Measurements from ENCODE around the gene MADD. TPM values are rescaled to one million over a fixed set of nuclear protein-coding genes. Genes with fewer than 3 reads are reported as not detected.
A peak's percentile ranks its signal among the peaks of the same experiment; 100 is the strongest.

Gene MADD
- total RNA-seq, 1 experiment from 2014 or later: 26.4 TPM

DNA sequence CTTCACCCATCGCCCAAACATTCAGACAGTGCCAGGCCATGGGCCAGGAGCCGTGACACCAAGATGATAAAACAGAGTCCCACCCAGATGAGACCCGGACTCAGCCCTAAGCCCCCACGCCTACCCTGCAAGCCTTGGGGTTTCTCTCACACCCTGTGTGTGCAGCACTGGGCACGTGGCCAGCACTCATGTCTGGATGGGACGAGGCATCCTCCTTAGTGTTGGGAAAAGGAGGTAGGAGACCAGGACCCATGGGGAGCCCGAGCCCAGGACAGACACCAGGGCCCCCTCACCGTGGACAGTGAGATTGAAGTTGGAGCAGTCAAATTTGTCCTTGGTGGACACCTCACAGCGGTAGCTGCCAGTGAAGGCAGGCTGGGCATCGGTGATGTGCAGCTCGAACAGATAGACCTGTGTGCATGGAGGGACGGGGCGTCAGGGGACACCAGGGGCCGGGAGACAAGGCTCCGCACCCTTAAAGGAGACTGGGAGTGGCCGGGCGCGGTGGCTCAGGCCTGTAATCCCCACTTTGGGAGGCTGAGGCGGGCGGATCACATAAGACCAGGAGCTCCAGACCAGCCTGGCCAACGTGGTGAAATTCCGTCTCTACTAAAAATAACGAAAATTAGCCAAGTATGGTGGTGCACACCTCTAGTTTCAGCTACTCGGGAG, 78.3 kb downstream of the MADD start:
- H3K4me2 ChIP-seq (ENCODE audit: low read length): no peak overlapping the region
- intact Hi-C loops (cut with micrococcal nuclease): no loop called here
- H2AFZ ChIP-seq (ENCODE audit: low read length): no peak overlapping the region
- ATAC-seq: no peak
- TF ChIP-seq, protein P1, sequence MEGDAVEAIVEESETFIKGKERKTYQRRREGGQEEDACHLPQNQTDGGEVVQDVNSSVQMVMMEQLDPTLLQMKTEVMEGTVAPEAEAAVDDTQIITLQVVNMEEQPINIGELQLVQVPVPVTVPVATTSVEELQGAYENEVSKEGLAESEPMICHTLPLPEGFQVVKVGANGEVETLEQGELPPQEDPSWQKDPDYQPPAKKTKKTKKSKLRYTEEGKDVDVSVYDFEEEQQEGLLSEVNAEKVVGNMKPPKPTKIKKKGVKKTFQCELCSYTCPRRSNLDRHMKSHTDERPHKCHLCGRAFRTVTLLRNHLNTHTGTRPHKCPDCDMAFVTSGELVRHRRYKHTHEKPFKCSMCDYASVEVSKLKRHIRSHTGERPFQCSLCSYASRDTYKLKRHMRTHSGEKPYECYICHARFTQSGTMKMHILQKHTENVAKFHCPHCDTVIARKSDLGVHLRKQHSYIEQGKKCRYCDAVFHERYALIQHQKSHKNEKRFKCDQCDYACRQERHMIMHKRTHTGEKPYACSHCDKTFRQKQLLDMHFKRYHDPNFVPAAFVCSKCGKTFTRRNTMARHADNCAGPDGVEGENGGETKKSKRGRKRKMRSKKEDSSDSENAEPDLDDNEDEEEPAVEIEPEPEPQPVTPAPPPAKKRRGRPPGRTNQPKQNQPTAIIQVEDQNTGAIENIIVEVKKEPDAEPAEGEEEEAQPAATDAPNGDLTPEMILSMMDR (conservative IDR thresholded peaks at IDR 0.05; ENCODE audit: low read depth, low read length): no peak
- no peak for TF ChIP-seq EZH2phosphoT487 (IDR thresholded peaks at IDR 0.05; ENCODE audit: borderline replicate concordance, low read length)
- no peak for TF ChIP-seq EZH2 (IDR thresholded peaks at IDR 0.05; ENCODE audit: low read length, unreplicated experiment)
- H3K9ac ChIP-seq (ENCODE audit: low read length): no peak overlapping the region
- no peaks in the 10 kb centered on the region for H3K36me3 ChIP-seq (ENCODE audit: low read depth, low read length)
- no peak for DNase-seq
- H3K27ac ChIP-seq (ENCODE audit: low read length): no peak overlapping the region
- no peaks in the 10 kb centered on the region for H3K9me3 ChIP-seq (ENCODE audit: low read length)
- no peaks in the 10 kb centered on the region for H3K9me2 ChIP-seq (replicated peaks; ENCODE audit: low read length)
- H3K4me1 ChIP-seq (ENCODE audit: insufficient read depth, low read length): no peaks in the 10 kb centered on the region
- no peaks in the 10 kb centered on the region for H3K27me3 ChIP-seq (ENCODE audit: low read length)
- H4K20me1 ChIP-seq (ENCODE audit: low read length): no peaks in the 10 kb centered on the region
- no peak overlapping the region for H3K4me3 ChIP-seq (ENCODE audit: low read length)
- H3F3A ChIP-seq (ENCODE audit: low read length, unreplicated experiment): no peaks in the 10 kb centered on the region
- CTCF ChIA-PET: no interaction called here
- POLR2A ChIA-PET (ENCODE audit: unreplicated experiment): no interaction called here
- H3K79me2 ChIP-seq (ENCODE audit: low read length): no peaks in the 10 kb centered on the region
- BruUV-seq (replicated peaks): no TSS peak

DNA sequence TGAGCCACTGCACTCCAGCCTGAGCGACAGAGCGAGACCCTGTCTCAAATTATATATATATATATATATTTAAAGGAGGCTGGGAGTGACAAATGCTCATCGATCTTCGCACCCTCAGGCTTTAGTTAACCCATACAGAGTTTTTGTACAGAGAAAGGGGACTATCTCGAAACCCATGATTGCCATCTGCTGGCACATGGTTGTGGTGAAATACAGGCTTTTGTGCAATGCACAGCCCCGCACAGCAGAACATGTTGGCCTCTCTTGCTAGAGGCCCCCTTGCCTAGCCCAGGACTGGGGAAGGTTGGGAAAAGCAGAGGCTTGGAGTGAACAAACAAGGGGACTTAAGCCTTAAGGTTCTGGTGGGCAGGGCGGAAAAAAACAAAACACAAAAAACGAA, 78.9 kb downstream of the MADD start:
- no peak overlapping the region for H2AFZ ChIP-seq (ENCODE audit: low read length)
- intact Hi-C loops (cut with micrococcal nuclease): no loop called here
- no peaks in the 10 kb centered on the region for H3K79me2 ChIP-seq (ENCODE audit: low read length)
- BruUV-seq (replicated peaks): no TSS peak
- H4K20me1 ChIP-seq (ENCODE audit: low read length): no peaks in the 10 kb centered on the region
- H3F3A ChIP-seq (ENCODE audit: low read length, unreplicated experiment): no peaks in the 10 kb centered on the region
- no peak overlapping the region for H3K27ac ChIP-seq (ENCODE audit: low read length)
- ChIA-PET CTCF (no interaction called here), POLR2A (ENCODE audit: unreplicated experiment) (no interaction called here)
- no peaks in the 10 kb centered on the region for H3K9me3 ChIP-seq (ENCODE audit: low read length)
- no peaks in the 10 kb centered on the region for H3K4me1 ChIP-seq (ENCODE audit: insufficient read depth, low read length)
- no peak for TF ChIP-seq EZH2 (IDR thresholded peaks at IDR 0.05; ENCODE audit: low read length, unreplicated experiment)
- TF ChIP-seq, protein P1 (conservative IDR thresholded peaks at IDR 0.05; ENCODE audit: low read depth, low read length): peak; percentile 43
- no peaks in the 10 kb centered on the region for H3K9me2 ChIP-seq (replicated peaks; ENCODE audit: low read length)
- H3K4me2 ChIP-seq (ENCODE audit: low read length): no peak overlapping the region
- H3K27me3 ChIP-seq (ENCODE audit: low read length): no peaks in the 10 kb centered on the region
- no peak overlapping the region for H3K4me3 ChIP-seq (ENCODE audit: low read length)
- H3K36me3 ChIP-seq (ENCODE audit: low read depth, low read length): no peaks in the 10 kb centered on the region
- ATAC-seq (peak; percentile 65), DNase-seq (peak; percentile 49)
- no peak overlapping the region for H3K9ac ChIP-seq (ENCODE audit: low read length)

DNA sequence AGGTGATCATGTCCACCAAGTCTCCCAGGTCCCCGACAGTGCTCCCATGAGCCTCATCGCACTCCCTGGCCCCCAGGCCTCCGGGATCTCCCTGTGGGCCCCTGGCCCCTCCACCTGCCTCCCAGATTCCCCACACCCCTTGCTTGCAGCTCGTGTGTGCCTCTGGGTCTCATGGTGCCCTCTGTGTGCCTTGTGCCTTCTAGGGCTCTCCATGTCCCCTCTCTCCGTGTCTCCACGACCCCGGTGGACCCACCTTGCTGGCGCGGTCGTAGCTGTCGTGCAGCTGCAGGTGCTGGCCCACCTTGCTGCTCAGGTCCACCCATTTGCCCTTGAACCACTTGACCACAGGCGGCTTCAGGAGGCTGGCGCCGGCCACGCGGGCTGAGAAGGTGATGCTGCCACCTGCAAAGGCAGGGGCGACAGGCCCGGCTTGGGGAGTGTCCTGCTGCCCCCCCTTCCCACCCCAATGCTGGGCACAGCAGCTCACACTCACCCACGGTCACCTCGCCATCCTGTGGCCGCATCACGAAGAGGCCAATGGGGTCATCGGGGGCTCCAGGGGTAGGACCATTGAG, 79.7 kb downstream of the MADD start:
- BruUV-seq (replicated peaks): no TSS peak
- no peaks in the 10 kb centered on the region for H3K9me3 ChIP-seq (ENCODE audit: low read length)
- ChIA-PET POLR2A (ENCODE audit: unreplicated experiment) (no interaction called here), CTCF (interaction anchor here (0.6 kb wide), 1 partner anchor 155 kb away, joined by 3 read pairs; no protein-coding TSS in a partner anchor)
- H3K4me1 ChIP-seq (ENCODE audit: insufficient read depth, low read length): no peaks in the 10 kb centered on the region
- intact Hi-C loops (cut with micrococcal nuclease): no loop called here
- no peak overlapping the region for H2AFZ ChIP-seq (ENCODE audit: low read length)
- no peaks in the 10 kb centered on the region for H3K9me2 ChIP-seq (replicated peaks; ENCODE audit: low read length)
- H3K79me2 ChIP-seq (ENCODE audit: low read length): no peaks in the 10 kb centered on the region
- no peak overlapping the region for H3K4me2 ChIP-seq (ENCODE audit: low read length)
- DNase-seq (no peak), ATAC-seq (no peak)
- H3K4me3 ChIP-seq (ENCODE audit: low read length): no peak overlapping the region
- H4K20me1 ChIP-seq (ENCODE audit: low read length): no peaks in the 10 kb centered on the region
- H3K27ac ChIP-seq (ENCODE audit: low read length): no peak overlapping the region
- H3F3A ChIP-seq (ENCODE audit: low read length, unreplicated experiment): no peaks in the 10 kb centered on the region
- H3K27me3 ChIP-seq (ENCODE audit: low read length): no peaks in the 10 kb centered on the region
- no peaks in the 10 kb centered on the region for H3K36me3 ChIP-seq (ENCODE audit: low read depth, low read length)
- H3K9ac ChIP-seq (ENCODE audit: low read length): no peak overlapping the region
- TF ChIP-seq, protein P1 (conservative IDR thresholded peaks at IDR 0.05; ENCODE audit: low read depth, low read length): no peak
- TF ChIP-seq EZH2phosphoT487 (IDR thresholded peaks at IDR 0.05; ENCODE audit: borderline replicate concordance, low read length) (no peak), EZH2 (IDR thresholded peaks at IDR 0.05; ENCODE audit: low read length, unreplicated experiment) (no peak)
